IPS-18c (cell line): ENCODE results near the gene MAP3K20.

Experiments used
- H3K4me3 ChIP-seq: 2 replicates; pipeline ENCODE4 v1.7.0; 2013; ENCODE audit warnings: low read depth, mild to moderate bottlenecking, low read length, moderate library complexity; ENCODE audit not compliant: insufficient read depth
- H3K9me3 ChIP-seq: one replicate; pipeline ENCODE4 v1.6.1; 2013; ENCODE audit warnings: mild to moderate bottlenecking, low read length, moderate library complexity; ENCODE audit not compliant: control insufficient read depth, insufficient read depth

MAP3K20 gene

GRCh38 chr2:173048522-173048896 lies 27.1 kb upstream of the MAP3K20 start:
- Histone ChIP-seq H3K4me3 (no peak overlapping the region), H3K9me3 (no peaks in the 10 kb centered on the region)

DNA sequence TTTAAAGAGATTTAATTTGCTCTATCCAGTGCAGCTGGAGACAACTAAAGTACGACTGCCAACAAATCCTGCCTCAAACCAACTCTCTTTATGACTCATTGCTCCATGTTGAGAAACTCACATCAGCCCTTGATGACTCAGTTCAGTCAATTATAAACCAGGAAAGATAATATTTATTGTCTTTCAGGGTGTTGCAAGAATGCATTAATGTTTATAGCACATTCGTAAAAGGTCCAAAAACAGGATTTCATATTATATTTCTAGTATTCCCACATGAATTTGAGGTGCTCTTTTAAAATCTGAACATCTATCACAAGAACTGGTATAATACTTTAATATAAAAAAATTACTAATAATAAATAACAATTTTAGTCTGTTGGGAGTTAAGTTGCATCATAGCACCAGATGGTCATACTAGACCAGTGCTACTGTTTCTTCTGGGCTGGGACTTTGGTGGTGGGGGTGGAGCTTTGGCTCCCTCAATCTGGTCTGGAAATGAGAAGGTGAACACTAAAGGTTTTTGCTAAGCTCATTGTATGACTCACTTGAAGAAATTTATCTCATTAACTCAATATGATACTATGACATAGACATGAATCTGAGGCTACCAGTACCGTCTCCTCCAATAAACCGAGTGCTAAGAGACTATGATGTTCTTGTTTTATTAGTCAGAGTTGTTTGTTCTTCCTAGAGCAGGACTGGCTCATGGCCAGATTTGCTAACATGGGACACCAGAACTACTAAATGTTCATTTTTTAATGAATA lies 26.6 kb upstream of the MAP3K20 start:
- Histone ChIP-seq H3K9me3 (no peaks in the 10 kb centered on the region), H3K4me3 (no peak overlapping the region)

- H3K9me3 ChIP-seq = no peaks in the 10 kb centered on the region
- no peak overlapping the region for H3K4me3 ChIP-seq
Measured at GRCh38 chr2:173049831-173050230, 25.8 kb upstream of the MAP3K20 start.

DNA sequence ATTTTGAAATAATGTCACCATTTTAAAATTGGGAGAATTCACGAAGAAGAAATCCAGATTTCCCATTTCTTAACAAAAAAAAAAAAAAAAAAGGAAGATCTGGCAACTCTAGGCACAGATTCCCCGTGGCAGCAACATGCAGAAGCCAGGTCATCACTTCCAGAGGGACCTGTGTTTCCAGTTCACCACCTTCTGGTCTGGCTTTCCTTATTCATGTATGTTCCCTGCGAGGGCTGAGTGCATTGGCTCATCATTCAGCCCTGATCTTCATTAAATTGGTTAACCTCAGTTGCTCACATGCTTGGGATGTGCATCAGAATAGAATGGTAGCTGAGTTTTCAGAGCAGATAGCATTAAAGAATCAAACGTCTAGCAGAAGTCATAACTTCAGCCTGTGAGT lies 25.0 kb upstream of the MAP3K20 start:
- H3K4me3 ChIP-seq = no peak overlapping the region
- H3K9me3 ChIP-seq = no peaks in the 10 kb centered on the region

GRCh38 chr2:173051463-173052215 lies 24.0 kb upstream of the MAP3K20 start:
- H3K4me3 ChIP-seq = no peak overlapping the region
- no peaks in the 10 kb centered on the region for H3K9me3 ChIP-seq

DNA sequence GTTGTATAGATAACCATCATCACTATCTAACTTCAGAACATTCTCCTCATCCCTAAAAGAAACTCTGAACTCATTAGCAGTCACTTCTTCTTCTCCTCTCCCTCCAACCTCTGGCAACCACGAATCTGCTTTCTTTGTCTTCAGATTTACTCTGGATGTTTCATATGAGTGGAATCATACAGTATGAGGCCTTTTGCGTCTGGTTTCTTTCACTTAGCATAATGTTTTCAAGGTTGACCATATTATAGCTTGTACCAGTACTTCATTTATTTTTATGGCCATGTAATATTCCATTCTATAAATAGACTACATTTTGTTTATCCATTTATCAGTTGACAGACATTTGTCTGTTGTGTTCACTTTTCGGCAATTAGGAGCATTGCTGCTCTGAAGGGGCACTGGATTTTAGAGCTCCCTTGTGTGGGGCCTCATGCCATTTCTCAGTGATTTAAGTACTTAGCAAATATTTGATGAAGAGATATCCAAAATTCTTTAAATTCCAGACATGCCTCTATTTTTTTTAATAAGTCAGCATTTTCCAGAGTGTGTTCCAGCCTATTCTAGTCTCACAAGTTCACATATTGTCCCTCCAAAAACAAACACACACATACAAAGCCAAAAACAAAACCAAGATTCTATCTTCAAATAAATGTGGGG lies 22.5 kb upstream of the MAP3K20 start:
- Histone ChIP-seq H3K4me3 (no peak overlapping the region), H3K9me3 (no peaks in the 10 kb centered on the region)

DNA sequence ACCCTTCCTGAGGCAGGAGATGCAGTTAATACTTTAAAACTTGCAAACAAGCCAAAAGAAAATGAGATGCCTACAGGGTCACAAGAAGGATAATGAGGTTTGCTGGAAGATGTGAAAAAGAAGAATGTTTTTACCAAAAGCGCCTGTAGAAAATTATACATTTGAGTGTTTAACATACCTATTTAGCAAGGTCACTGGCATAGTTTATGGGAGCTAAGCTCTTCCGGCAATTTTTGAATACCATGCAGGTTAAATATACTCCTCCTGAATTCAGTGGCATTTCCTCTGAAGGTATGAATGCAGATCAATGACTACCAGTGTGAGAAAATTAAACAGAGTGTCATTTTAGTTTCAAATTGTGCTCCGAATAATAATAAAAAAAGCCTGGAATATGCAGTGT lies 21.2 kb upstream of the MAP3K20 start:
- Histone ChIP-seq H3K9me3 (no peaks in the 10 kb centered on the region), H3K4me3 (no peak overlapping the region)

- no peak overlapping the region for H3K4me3 ChIP-seq
- no peaks in the 10 kb centered on the region for H3K9me3 ChIP-seq
Measured at GRCh38 chr2:173056705-173057364, 18.8 kb upstream of the MAP3K20 start.

- Histone ChIP-seq H3K9me3 (no peaks in the 10 kb centered on the region), H3K4me3 (no peak overlapping the region)
Measured at GRCh38 chr2:173058097-173058496, 17.5 kb upstream of the MAP3K20 start.

DNA sequence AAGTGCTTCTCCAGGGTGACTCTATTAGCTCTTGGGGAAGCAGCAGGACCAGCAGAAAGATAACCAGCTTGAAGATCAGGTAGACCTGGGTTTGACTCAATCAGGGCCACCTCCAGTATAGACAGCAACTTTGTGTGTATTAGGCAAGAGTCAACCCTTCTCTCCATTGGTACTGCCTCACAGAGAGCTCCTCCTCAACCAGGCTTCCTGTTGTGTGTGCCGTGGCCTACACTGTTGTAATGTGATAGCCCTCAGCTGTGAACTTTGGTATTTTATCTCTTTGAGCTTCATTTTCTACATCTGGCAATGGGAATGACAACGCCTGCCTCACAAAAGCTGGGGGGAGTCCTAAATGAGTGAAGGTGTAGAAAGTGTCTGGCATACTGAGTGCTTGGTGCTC lies 17.0 kb upstream of the MAP3K20 start:
- Histone ChIP-seq H3K9me3 (no peaks in the 10 kb centered on the region), H3K4me3 (no peak overlapping the region)

- Histone ChIP-seq H3K9me3 (no peaks in the 10 kb centered on the region), H3K4me3 (no peak overlapping the region)
Measured at GRCh38 chr2:173059292-173059691, 16.4 kb upstream of the MAP3K20 start.

DNA sequence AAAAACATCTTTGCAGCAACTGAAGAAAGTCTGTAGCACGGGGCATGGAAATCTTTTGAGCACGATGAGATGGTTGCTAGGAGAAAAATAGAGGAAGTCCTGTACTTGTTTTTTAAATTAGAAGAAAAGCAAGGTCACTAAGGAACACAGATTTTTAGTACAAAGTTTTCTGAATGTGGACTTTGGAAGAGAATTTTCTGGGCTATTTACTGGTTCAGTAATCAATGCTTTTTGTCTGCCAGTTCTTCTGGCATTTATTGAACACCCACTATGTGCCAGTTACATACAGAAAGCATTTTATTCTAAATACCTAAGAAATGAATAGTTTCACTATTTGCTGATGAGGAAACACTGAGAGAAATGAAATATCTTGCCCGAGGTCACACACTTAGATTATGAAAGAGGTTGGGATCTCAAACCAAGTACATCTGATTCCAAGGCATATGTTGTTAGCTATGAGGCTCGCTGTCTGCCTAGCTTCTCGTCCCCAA lies 15.6 kb upstream of the MAP3K20 start:
- H3K9me3 ChIP-seq = no peaks in the 10 kb centered on the region
- H3K4me3 ChIP-seq = no peak overlapping the region

GRCh38 chr2:173062801-173063200 lies 12.8 kb upstream of the MAP3K20 start:
- Histone ChIP-seq H3K9me3 (no peaks in the 10 kb centered on the region), H3K4me3 (no peak overlapping the region)

DNA sequence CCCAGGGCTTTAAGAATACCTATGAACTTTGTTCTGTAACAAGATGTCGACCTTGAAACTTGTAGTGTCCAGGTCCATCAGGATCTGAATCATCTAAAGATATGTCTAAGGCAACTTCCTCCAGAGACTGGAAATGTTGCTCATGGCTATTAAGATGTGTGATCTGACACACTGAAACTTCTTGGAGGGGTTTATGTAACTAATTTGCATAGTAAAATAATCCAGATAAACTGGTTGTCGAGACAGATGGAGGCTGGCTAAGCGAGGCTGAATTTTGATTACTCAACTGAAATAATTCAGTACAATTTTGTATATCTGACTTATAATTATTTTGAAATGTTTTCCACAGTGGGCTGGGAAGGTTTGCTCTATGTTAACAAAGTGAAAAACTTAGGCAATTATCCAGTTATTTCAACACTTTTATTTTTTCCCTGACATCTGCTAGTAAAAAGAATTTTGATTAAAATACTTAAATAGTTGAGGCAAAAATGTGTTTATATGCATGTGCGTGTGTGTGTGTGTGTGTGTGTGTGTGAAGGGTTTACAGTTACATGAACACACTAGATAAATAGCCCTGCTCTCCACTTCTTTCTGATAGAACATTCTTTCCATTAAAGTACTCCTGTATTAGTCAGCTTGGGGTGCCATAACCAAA lies 11.4 kb upstream of the MAP3K20 start:
- no peak overlapping the region for H3K4me3 ChIP-seq
- H3K9me3 ChIP-seq = no peaks in the 10 kb centered on the region

DNA sequence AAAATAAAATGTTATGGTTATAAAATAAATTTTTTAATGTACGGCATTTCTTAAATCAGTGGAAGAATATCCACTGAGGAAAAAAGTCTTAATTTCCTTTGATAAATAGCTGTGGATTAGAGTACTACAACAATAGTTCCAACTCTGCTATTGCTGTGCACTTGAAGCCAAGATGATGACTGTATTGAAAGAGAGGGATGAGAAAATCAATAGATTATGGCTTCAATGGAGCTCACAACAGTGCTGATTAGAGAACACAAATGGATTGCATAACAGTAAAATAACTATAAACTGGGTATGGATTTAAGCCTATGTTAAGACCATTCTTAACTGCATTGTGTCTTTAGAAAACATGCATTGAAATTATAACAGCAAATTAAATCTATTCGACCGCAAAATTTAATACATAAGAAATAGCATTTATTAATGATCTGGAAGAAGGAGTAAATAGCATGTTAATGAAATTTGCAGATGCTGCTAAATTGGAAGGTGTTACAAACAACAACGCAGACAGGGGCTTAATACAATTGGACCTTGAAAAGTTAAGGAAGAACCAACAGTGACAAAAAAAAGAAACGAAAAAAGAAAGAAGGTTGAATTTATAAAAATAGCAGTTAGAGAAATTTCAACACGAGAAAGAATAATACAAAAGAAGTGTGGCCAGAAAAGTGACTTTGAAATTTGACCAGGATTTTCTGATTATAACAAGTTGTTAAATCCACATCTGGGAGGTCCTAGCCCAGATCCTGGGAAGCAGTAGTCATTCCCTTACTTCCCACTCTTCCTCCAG lies 8.6 kb upstream of the MAP3K20 start:
- no peaks in the 10 kb centered on the region for H3K9me3 ChIP-seq
- no peak overlapping the region for H3K4me3 ChIP-seq

DNA sequence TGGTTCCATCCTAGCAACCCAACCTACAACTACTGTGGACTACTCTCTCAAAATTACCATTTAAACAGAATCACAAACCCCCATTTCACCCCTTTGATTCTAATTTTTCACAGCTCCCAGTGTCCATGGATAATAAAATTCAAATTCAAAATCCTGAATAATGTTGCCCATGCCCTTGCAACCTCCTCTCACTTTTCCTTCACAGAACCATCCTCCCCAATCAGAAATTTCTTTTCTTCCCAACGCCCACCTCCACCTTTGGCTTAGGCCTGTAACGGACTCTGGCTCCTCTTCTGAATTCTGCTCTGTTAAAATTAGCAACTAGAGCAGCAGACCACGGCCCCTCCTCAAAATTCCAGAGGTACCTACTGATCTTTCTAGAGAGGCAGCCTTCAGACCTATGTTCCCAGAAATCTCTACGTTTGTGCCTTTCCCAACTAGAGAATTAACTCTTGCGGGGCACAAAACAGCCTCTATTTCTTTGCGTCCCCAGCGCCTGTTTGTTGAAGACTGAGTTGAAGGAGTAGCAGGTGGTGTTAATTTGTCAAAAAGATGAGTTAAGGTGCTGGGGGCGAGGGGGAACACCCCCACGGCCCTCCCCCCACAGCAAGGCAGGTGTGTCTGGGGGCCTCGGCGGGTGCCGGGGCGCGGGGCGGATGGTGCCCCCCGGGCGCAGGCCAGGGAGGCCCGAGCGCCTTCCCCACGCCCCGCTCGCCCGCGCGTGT lies 428 bp upstream of the MAP3K20 start:
- H3K4me3 ChIP-seq = peak overlapping the region; percentile 81
- no peaks in the 10 kb centered on the region for H3K9me3 ChIP-seq
